HG03135 (cell line): Measurements from ENCODE around the gene SBF2.
"Not testable (repeated sequence)": the region's sequence is repeated elsewhere in the genome, so short reads cannot be mapped to it uniquely, and the experiment has no call there.

Source experiments
- ATAC-seq: cut with Tn5 transposase; IDR thresholded peaks from one replicate; pipeline ENCODE4 v1.9.1; 2021; ENCODE audit warnings: mild to moderate bottlenecking, moderate library complexity; ENCODE audit not compliant: unreplicated experiment

The SBF2 gene

DNA sequence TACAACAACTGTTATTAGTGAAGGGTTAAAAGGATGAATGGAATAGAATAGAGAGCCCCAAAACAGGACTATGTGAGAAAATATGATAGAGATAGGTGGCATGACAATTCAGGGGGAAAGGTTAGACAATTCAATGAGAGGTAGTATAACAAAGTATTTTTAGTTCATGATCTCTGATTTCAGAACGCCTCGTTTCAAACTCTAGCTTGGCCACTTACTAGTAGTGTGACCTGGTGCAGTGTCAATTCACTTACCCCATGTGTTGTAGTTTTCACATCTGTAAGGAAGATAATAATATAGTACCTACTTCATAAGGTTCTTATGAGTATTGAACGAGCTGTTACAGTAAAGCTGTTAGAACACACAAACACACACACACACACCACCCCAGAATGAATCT is 322.1 kb downstream of the SBF2 start:
- no peak for ATAC-seq

- no peak for ATAC-seq
Observed at GRCh38 chr11:9969068-9969467, 325.0 kb downstream of the SBF2 start.

GRCh38 chr11:9962722-9963121 is 331.3 kb downstream of the SBF2 start:
- peak; percentile 95 for ATAC-seq

GRCh38 chr11:9957072-9957471 is 336.9 kb downstream of the SBF2 start:
- no peak for ATAC-seq

GRCh38 chr11:9956483-9956882 is 337.5 kb downstream of the SBF2 start:
- no peak for ATAC-seq

DNA sequence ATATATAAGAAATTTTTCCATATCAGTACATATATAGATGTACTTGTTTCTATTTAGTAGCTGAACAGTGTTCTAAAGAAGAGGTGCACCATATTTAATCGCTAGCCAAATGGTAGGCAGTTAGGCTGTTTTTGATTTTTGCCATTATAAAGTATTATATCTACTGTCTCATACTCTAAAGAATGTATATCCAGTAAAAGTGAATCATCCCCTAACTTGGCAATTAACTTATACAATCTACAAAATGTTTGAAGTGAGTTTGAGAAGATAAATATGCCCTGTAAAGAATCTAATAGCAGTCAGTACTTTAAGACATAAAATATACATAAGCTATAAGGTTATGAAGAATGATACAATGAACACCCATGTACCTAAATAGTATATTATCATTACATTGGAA is 338.6 kb downstream of the SBF2 start:
- no peak for ATAC-seq

DNA sequence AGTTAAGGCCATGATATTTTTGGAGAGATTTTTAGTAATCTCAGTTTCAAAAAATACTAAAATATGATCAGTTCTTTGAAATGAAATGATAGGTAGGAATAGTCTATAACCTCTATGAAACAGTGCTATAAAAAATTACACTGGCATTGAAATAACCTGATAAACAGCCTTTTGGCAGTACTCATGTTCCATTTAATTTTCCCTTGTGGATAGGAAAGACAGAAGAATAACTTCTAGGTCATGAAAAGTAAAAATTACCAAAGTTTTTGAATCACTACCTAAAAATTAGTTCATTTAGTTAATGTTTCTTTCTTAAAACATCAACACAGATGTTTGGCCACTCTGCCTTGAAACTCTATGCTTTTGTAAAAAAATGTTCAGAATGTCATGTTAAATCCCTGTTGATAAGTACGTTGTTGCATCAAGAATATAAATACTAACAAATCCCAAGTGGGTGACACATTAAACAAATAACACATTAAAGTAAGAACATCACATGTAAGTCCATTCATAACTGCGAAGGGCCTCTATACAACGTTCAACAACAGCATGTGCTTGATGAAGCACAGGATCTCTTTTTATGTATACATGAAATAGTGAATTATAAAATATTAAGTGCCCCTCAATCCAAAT is 339.9 kb downstream of the SBF2 start:
- ATAC-seq = no peak

DNA sequence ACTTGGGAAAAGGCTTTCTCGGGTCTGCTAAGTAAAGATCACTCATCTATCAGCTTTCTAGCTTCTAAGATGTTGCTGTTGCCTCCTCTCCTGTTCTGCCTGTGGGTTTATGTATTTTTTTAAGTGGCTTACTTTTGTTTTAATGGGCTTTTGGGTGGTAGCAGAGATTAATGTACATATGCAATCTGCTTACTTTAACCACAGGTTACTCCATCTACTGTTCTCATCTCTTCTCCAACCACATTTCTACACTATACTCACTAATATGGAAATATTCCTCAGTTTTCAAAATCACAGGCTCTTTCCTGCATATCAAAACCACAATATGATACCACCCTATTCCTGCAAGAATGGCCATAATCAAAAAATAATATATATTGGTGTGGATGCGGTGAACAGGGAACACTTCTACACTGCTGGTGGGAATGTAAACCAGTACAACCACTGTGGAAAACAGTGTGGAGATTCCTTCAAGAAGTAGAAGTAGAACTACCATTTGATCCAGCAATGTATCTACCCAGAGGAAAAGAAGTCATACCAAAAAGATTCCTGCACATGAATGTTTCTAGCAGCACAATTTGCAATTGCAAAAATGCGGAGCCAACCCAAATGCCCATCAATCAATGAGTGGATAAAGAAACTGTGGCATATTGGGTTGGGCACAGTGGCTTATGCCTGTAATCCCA is 341.4 kb downstream of the SBF2 start:
- no peak for ATAC-seq

GRCh38 chr11:9951807-9952206 is 342.2 kb downstream of the SBF2 start:
- ATAC-seq = no peak

DNA sequence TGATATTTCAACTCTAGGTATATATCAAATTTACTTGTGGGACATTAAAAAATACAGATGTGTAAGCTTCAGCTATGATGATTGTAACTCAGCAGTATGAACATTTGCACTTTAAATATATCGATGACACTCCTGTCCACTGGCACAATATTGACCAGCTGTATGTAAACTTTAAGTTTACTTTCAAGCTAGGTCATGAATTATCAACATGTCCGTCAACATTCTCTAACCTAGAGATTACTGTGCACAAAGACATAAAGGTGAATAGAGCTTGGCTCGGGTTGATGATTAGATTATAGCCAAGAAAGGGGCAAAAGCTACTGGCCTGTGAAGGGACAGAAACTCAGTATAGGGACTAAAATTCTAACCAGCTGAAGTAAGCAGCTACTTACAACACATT is 343.6 kb downstream of the SBF2 start:
- no peak for ATAC-seq

DNA sequence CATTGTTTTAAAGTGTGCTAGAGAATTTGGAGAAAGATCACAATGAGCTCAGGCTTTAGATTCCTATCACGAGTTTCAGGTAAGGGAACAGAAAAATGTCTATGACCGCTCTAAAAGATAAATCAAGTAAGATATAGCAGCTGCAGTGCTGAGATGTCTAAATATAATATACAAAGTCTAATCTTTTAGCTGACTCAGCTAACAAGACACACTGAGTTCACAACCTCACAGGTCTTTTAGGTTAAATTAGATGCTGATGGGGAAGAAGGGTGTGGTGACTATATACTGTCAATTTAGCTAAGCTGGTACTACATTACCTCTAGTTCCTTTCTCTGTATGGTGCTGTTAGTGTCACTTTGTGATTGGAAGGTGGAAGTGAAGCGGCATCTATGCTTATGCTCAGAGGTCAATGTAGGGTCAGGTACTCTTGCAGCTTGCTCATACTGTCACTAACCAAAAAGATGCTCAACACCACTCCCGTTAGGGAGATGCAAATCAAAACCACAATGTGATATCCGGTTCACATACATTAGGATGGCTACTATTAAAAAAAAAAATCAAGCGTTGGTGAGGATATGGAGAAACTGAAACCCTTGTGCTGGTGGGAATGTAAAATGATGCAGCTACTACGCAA is 346.7 kb downstream of the SBF2 start:
- ATAC-seq = no peak

- ATAC-seq = not testable (repeated sequence)
Observed at GRCh38 chr11:9945680-9946079, 348.3 kb downstream of the SBF2 start.

DNA sequence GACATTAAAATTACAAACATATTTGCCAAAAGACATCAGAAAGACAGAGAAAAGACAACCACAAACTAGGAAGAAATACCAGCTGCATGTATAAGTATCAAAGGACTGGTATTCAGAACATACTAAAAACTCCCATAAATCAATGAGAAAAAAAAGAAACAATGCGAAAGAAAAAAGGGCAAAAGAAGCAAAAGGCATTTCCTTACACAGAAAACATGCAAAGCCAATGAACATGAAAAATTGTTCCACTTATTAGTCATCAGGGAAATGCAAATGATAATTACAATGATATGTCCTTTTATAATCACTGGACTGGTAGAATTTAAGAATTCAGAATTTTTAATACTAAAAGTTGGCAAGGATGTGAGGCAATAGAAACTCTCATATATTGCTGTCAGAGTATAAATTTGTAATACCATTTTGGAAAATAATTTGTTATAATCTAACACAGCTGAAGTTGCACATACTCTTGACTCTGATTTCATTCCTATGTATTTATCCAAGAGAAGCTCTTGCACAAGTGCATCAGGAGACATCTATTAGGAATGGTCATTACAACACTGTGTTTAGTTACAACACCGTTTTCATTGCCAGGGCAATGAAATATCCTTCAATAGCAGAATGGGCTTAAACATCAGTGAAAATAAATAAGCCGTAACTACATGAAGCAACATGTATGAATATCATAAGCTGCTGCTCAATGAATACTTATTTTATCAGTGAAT is 350.5 kb downstream of the SBF2 start:
- ATAC-seq = no peak

DNA sequence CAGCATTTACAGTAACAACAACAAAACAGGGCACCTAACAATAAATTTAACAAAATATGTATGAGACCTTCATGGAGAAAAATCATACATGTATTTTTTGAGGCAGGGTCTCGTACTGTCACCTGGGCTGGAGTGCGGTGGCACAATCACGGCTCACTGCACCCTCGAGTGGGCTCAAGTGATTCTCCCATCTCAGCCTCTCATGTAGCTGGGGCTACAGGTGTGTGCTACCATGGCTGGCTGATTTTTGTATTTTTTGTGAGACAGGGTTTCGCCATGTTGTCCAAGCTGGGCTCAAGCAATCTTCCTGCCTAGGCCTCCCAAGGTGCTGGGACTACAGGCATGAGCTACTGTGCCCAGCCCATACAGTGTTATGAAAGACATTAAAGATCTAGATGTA is 352.0 kb downstream of the SBF2 start:
- no peak for ATAC-seq

GRCh38 chr11:9939150-9939549 is 354.9 kb downstream of the SBF2 start:
- ATAC-seq = not testable (repeated sequence)

DNA sequence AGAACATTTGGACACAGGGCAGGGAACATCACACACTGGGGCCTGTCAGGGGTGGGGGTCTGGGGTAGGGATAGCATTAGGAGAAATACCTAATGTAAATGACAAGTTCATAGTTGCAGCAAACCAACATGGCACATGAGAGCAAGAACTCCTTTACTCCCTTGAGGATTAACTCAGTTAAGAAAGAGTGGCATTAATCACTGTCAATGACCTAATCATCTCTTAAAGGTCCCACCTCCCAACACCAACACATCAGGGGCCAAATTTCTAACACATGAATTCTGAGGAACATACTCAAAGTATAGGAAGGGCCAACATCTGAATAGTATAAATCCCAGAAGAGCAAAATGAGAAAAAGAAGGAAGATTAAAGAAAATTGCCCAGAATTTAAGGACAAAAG is 357.3 kb downstream of the SBF2 start:
- no peak for ATAC-seq

DNA sequence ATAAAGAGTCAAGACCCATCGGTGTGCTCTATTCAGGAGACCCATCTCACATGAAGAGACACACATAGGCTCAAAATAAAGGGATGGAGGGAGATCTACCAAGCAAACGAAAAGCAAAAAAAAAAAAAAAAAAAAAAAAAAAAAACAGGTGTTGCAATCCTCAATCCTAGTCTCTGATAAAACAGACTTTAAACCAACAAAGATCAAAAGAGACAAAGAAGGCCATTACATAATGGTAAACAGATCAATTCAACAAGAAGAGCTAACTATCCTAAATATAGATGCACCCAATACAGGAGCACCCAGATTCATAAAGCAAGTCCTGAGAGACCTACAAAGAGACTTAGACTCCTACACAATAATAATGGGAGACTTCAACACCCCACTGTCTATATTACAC is 361.2 kb downstream of the SBF2 start:
- not testable (repeated sequence) for ATAC-seq

DNA sequence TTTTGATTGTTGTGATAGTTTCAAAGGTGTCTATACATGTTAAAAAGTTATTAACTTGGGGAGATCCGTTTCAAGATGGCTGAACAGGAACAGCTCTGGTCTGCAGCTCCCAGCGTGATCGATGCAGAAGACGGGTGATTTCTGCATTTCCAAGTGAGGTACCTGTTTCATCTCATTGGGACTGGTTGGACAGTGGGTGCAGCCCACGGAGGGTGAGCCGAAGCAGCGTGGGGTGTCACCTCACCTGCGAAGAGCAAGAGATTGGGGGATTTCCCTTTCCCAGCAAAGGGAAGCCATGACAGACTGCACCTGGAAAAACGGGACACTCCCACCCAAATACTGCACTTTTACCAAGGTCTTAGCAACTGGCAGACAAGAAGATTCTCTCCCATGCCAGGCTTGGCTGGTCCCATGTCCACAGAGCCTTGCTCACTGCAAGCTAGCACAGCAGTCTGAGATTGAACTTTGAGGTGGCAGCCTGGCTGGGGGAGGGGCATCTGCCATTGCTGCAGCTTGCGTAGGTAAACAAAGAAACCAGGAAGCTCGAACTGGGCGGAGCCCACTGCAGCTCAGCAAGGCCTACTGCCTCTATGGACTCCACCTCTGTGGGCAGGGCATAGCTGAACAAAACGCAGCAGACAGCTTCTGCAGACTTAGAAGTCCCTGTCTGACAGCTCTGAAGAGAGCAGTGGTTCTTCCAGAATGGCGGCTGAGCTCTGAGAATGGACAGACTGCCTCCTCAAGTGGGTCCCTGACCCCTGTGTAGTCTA is 363.3 kb downstream of the SBF2 start:
- not testable (repeated sequence) for ATAC-seq

DNA sequence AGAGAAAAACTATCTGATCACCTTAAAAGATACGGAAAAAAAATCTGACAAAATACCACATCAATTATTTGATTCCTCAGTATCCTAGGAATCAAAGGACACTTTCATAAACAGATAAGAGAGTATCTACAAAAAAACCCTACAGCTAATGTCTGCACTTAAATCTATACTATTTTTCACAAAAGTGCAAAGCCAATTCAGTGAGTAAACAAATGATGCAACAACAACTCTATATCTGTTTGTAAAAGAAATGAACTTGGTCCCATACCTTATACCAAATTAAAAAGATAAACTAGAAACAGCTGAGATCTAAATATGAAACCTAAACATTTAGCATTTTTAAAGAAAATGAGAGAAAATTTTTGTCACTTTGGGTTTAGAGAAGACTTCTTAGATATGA is 366.3 kb downstream of the SBF2 start:
- no peak for ATAC-seq

- no peak for ATAC-seq
Observed at GRCh38 chr11:9923280-9923679, 370.7 kb downstream of the SBF2 start.

DNA sequence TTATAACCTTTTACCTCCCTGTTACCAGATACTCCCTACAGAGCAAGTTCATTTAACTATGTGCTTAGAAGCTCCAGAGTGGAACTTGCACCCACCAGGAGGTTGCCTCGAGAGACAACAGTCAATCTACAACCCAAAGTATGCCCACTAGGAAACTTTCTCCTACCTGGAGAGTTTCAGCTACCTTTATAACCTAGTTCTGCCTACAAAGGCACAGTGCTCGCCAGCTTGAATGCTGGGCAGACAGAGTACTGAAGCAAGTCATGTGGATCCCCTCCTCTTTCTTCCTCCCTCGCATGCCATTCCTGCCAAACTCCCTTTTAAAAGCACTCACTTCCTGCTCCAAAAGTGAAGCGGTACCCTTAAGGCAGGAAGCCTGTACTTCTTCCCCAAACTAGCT is 371.2 kb downstream of the SBF2 start:
- ATAC-seq = no peak
